GM21515 (cell line): ENCODE data around the gene DRICH1.
"Not testable (repeated sequence)": the region's sequence is repeated elsewhere in the genome, so short reads cannot be mapped to it uniquely, and the experiment has no call there.

Experiments
- ATAC-seq: cut with Tn5 transposase; IDR thresholded peaks from one replicate; pipeline ENCODE4 v1.9.1; 2021; ENCODE audit not compliant: unreplicated experiment

DRICH1 gene

GRCh38 chr22:23603266-23603665, 28.9 kb downstream of the DRICH1 start:
- no peak for ATAC-seq

DNA sequence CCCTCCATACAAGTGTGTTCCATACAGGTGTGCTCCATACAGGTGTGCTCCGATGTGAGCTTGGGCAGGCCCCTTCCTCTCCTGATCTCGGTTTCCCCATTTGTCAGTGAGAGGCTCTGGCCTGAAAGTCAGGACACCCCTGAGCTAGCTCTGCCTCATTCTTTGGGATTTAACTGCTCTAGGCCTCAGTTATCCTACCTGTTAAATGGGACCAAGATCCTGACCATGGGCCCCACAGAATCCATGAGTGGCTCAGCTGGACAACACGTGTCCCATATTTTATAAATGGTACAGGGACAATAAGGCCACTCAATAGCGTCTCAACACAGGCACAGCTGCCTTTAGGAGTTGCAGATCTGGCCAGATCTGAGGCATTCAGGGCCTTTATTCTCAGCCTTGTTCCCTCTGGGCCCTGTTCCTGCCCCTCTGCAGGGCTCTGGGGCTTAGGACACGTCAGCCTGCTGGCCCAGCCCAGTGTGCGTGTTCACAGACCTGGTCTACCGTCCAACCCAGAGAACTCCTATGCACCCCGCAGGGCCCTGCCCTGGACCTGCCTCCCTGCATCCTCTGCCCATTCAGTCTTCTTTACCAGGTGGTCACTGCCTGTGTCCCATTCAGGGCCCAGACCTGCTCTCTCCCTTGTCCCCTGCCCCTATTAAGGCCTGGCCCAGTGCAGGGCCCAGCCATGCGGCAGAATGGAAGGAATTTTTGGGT, 33.2 kb downstream of the DRICH1 start:
- no peak for ATAC-seq

GRCh38 chr22:23597576-23598268, 34.4 kb downstream of the DRICH1 start:
- not testable (repeated sequence) for ATAC-seq

DNA sequence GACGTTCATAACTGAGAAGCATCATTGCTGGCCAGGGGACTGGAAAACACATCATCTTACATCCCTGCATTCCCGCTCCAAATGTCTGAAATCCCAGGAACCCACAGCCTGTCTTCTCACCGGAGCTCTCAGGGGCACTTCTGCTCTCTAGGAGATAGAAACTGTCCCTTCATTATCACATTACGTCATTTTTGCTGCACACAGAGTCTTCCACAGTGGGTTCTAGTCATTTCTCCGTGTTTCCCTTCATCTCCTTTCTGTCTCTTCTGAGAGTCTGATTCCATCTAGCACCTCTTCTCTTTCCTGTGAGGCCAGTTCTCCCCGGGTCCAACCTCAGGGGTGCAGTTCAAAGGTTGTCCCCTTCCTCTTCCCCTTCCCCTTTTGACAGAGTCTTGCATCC, 36.2 kb downstream of the DRICH1 start:
- not testable (repeated sequence) for ATAC-seq

DNA sequence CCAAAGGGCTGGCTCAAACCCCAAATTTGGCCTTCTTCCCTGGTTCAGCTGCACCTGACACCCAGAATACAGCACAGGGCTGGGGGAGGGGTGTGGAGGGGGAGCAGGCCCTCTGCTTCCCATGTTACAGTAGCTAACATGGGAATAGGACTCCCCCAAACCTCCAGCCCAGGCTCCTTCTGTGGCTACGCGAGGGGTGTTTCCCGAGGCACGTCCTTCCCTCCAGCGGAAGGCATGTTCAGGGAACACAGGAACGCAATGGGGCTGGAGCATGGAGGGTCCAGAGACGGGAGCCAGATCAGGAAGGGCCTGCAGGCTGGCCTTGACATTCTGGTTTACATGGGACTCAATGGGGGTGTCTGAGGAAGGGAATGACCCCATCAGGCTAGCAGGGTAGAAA, 40.3 kb downstream of the DRICH1 start:
- ATAC-seq, result no peak

GRCh38 chr22:23591201-23591791, 40.8 kb downstream of the DRICH1 start:
- ATAC-seq, result no peak

- no peak for ATAC-seq
Measured at GRCh38 chr22:23583836-23584235, 48.3 kb downstream of the DRICH1 start.

DNA sequence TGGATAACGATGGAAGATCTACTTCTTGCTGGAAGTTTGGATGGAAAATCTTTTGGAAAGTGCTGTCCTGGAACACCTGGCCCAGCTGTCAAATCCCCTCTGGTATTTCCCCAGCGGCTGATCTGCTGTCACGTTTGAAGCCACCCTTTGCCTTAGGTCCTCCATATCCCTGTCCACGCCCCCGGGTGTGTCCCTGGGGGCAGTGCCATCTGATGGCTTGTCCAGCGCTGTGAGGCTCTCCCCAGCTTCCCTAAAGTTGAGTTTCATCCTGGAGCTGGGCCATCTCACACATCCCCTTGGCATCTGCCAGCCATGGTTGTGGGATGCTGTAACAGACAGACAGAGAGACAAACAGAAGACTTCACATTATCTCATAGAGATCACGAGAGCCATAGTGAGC, 49.0 kb downstream of the DRICH1 start:
- no peak for ATAC-seq

- no peak for ATAC-seq
Measured at GRCh38 chr22:23581260-23581650, 50.9 kb downstream of the DRICH1 start.

DNA sequence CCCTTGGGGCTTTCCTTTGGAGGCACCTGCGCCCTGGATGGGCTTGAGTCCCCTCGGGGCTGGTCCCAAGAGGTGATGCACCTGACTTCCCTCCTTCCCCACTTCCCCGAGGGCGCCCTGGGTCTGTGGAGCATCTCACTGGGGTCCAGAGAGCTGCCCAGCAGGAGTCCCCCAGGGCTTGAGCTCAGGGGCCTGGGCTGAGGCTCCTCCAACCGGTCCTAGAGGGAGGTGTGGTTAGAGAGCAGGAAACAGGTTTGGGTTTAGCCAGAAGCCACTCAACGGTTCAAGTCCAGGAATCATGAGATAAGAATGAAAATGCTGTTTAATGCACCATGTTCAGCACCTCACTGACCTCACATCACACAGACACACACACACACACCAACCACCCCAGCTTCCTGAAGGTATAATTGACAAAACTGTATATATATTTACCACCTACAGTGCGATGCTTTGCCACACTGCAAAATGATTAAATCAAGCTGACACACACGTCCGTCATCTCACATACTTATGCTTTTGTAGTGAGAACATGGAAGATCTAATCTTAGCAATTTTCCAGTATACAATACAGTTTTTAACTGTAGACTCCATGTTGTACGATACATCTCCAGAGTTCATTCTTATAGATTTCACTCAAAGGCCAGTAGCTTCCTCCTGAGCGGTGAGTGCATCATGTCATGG, 51.4 kb downstream of the DRICH1 start:
- no peak for ATAC-seq

DNA sequence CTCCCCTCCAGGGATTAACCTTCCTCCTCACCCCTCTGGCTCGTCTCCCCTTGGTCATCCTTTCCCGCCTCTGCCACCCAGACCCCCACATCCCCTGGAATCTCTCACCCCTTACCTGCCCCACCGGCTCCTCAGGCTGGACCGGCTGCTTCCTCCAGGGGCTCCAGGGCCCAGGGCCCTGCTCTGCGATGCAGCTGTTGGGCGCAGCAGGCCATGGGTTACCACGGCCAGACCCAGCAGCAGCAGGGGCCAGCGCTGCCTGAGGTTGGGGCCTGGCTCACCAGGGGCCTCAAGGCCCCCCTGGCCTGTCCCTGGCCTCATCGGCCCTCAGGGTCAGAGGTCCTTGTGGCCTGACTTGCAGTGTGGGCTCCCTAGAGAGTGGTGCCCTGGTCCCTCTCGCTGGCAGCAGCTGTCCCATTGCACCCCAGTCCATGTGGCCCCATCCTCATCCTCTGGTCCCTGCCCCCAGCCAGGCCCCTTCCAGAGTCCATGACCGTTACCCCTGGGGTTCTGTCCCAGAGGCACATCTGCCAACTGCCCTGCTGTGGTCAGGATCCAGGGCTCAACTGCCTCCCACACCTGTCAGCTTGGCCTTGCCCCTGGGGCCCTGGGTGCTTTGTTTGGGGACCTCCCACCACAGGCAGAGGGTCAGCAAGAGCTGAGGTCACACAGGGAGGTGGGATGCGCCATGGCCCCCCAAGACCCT, 52.1 kb downstream of the DRICH1 start, which contains the start of gene IGLL1:
Gene IGLL1, minus strand, starts transcription at position 421 of the 706 bp plus-strand sequence. Its CDS starts 100 bp downstream, at position 321.
- ATAC-seq, result no peak

GRCh38 chr22:23579280-23579679, 52.8 kb downstream of the DRICH1 start:
- ATAC-seq, result no peak

- ATAC-seq, result no peak
Measured at GRCh38 chr22:23578306-23578705, 53.8 kb downstream of the DRICH1 start.

DNA sequence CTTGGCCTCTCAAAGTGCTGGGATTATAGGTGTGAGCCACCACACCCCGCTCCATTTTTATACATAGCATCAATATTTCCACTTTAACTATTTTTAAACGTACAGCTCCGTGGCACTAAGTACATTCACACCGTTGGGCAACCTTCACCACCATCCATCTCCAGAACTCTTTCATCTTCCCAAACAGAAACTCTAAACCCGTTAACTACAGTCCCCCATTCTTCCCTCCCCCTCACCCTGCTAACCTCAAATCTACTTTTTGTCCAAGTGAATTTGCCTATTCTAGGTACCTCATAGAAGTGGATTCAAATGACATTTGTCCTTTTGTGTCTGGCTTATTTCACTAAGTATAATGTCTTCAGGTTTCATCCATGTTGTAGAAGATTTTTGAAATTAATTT, 55.4 kb downstream of the DRICH1 start:
- ATAC-seq, result no peak

GRCh38 chr22:23575601-23576000, 56.5 kb downstream of the DRICH1 start:
- ATAC-seq, result no peak

DNA sequence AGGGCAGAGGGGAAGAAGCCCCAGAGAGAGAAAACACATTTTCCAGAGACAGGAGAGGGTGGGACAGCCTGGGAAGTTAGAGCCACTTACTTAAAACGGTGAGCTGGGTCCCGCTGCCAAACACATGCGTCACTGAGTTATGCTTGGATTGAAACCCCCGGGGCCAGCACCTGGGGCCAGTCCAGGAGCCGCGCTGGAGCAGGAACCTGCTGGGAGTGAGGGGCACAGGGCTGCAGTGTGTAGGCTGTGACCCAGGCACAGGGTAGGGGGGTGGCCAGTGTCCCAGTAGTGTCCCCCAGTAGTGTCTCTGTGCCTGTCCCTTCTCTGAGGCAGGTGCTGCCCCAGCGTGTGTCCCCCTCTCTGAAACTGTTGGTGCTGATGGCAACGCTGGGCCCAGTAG, 57.2 kb downstream of the DRICH1 start:
- ATAC-seq, result no peak

- no peak for ATAC-seq
Measured at GRCh38 chr22:23574371-23574811, 57.7 kb downstream of the DRICH1 start.

- ATAC-seq, result not testable (repeated sequence)
Measured at GRCh38 chr22:23573701-23574235, 58.4 kb downstream of the DRICH1 start.

GRCh38 chr22:23573106-23573505, 59.0 kb downstream of the DRICH1 start:
- ATAC-seq, result not testable (repeated sequence)

DNA sequence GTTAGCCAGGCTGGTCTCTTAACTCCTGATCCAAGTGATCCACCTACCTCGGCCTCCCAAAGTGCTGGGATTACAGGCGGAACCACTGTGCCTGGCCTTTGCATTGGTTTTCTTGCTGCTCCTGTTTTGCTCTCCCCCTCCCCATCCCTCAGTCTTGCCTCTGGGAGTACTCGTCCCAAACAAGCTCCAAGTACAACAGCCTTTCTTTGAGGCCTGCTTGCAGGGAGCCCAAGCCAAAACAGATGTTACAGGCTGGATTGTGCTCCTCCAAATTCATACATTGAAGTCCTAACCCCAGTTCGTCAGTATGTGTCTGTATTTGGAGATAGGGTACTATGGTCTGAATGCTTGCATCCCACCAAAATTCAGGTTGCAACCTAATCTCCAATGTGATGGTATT, 60.6 kb downstream of the DRICH1 start:
- ATAC-seq, result no peak

DNA sequence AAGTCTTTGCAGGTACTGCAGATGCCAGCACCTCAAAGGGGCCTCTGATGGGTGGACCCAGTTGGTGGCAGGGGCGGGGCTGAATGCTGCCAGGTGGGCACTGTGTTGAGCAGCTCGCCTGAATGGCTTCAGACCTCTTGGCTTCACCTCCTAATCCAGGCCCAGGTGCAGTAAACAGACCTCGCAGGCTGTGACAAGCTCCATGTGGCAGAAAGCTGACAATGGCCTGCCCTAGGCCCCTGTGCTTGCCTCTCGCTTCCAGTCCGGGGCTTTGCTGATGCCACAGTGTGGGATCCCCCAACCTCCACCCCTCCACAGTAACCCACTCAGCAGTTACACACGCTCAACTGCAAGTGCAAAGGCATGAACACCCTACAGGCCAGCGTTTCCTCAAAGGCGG, 61.4 kb downstream of the DRICH1 start:
- ATAC-seq, result no peak
